LNCaP clone FGC (cell line): Measurements from ENCODE around the gene FRAT2.
A peak's percentile ranks its signal among the peaks of the same experiment; 100 is the strongest.
"Not testable (repeated sequence)": the region's sequence is repeated elsewhere in the genome, so short reads cannot be mapped to it uniquely, and the experiment has no call there.

Experiments
- DNase-seq: peaks from one replicate; pipeline ENCODE4 v3.0.0-alpha.2; 2011; ENCODE audit warnings: low read depth
- H3K4me3 ChIP-seq: 2 replicates; pipeline ENCODE4 v1.5.1; 2011; ENCODE audit warnings: mild to moderate bottlenecking, low read depth, low read length, control low read depth
- TF ChIP-seq, protein P1 (sequence below): IDR thresholded peaks from 2 replicates; pipeline ENCODE4 v1.5.1; 2012; ENCODE audit warnings: mild to moderate bottlenecking; ENCODE audit not compliant: control insufficient read depth, insufficient read depth; ENCODE audit errors: extremely low read depth

The FRAT2 gene

DNA sequence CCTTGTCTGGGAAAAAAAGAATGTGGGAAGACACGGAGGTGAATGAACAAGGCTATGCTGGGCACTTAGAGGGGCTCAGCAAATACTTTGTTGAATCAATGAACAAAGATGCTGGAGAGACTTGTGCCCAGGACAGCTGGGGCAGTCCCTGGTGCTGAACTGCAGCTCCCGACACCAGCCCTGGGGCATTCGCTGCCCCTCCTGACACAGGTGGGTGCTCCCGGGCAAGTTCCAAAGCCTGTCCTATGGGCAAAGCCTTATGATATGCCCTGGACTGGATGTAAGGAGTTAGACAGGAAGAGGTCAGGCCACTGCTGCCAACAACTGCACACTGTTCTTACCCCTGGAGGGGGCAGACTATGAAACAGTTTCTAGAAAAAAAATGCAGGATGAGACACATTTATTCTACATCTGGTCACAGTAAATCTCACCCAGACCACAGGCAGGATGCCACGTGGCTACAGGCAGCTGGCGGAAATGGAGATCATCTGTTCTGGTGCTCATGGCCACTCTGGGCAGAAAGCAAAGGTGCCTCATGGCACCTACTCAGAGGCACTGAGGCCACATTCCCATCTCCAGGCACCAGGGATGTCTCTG is 21.9 kb upstream of the FRAT2 start:
- no peak for DNase-seq
- no peak overlapping the region for H3K4me3 ChIP-seq
- TF ChIP-seq, protein P1, sequence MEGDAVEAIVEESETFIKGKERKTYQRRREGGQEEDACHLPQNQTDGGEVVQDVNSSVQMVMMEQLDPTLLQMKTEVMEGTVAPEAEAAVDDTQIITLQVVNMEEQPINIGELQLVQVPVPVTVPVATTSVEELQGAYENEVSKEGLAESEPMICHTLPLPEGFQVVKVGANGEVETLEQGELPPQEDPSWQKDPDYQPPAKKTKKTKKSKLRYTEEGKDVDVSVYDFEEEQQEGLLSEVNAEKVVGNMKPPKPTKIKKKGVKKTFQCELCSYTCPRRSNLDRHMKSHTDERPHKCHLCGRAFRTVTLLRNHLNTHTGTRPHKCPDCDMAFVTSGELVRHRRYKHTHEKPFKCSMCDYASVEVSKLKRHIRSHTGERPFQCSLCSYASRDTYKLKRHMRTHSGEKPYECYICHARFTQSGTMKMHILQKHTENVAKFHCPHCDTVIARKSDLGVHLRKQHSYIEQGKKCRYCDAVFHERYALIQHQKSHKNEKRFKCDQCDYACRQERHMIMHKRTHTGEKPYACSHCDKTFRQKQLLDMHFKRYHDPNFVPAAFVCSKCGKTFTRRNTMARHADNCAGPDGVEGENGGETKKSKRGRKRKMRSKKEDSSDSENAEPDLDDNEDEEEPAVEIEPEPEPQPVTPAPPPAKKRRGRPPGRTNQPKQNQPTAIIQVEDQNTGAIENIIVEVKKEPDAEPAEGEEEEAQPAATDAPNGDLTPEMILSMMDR: no peak

DNA sequence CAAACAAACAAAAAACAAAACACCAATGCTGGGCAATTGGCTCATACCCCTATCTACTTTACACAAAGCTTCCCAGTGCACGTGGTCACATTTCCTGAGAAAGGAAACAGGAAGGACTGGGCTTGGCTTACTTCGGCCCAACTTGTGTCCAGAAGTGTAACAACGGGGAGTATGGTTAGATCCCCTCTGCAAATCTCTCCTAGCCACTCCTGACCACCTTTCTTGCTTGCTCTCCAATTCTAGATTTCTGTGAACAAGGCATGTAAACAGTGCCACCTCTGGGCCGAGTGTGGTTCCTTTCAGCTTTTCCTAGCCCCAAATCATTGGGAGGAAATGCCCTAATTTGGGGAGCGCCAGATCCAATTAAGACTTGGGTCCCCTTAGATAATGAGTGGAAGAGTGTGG is 21.0 kb upstream of the FRAT2 start:
- TF ChIP-seq, protein P1: peak; percentile 59
- H3K4me3 ChIP-seq: no peak overlapping the region
- no peak for DNase-seq

DNA sequence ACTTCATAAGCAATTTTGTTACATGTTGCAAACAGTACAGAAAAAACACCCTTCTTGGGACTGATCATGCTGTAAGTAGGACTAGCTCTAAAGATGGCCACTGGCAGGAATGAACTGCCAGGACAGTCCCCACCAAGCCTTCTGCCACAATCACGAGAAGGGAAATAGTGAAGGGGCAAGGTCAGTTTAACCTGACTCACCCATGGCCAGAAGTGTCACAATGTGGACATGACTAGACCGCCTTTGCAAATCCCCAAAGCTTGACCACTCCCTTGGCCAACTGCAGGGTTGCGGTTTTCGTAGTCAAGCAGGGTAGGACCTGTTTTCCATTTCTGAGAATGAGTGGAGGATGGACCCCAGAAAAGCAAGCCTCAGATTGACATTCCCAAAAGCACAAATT is 19.4 kb upstream of the FRAT2 start:
- no peak for DNase-seq
- TF ChIP-seq, protein P1: no peak

DNA sequence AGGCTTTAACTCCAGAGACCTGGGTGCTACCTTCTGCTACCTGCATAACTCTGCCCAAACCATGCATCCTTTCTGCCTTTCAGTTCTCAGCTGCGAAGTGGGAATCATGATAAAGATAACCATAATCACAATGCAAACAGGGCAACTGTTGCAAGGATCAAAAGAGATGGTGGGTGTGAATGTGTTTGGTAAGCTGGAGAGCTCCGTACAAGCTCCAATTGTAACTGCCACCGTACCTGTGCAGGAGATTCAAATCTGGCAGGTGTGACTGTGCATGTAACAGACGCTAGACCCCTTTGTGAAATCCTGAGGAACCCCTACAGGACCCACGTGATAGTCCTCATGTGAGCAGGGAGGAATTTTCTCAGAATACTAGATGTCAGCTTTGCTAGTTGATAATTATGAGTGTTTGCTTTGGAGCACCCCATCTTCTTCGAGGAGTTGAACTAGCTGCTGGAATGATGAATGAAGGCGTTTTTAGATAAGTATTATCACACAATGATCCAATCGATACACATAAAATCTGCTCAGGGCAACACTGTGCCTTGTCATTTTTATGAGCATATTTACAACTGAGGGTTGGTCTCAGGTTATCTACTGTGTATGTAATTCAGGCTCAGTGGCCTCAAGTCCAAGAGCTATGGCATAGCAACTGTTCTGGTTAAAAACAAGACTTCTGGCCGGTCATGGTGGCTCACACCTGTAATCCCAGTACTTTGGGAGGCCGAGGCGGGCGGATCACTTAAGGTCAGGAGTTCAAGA is 15.4 kb upstream of the FRAT2 start:
- no peak overlapping the region for H3K4me3 ChIP-seq
- TF ChIP-seq, protein P1: no peak
- no peak for DNase-seq

More for the DNA sequence above, 19.4 kb upstream of the FRAT2 start:
- no peak overlapping the region for H3K4me3 ChIP-seq

DNA sequence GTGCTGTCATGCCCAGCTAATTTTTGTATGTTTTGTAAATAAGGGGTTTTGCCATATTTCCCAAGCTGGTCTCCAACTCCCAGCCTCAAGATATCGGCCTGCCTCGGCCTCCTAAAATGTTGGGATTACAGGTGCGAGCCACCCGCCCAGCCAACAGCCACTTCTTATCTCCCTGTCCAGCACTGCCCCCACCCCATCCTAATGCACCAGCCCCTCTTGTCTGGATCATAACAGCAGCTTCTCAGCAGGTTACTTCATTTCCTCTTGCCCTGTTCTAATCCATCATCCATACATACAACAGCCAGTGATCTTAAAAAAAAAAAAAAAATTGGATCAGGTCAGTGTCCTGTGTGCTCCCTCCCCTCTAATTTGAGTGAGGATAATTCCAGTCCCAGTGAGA is 12.8 kb upstream of the FRAT2 start:
- H3K4me3 ChIP-seq: no peak overlapping the region
- DNase-seq: no peak
- TF ChIP-seq, protein P1: no peak

DNA sequence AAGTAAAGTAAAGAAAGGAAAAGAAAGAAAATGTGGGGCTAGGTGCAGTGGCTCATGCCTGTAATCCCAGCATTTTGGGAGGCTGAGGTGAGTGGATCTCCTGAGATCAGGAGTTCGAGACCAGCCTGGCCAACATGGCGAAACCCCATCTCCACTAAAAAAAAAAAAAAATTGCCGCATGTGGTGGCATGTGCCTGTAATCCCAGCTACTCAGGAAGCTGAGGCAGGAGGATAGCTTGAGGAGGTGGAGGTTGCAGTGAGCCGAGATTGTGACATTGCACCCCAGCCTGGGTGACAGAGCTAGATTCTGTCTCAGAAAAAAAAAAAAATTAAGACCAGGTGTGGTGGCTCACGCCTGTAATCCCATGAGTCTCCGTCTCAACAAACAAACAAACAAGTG is 9.1 kb upstream of the FRAT2 start:
- not testable (repeated sequence) for DNase-seq, H3K4me3 ChIP-seq

DNA sequence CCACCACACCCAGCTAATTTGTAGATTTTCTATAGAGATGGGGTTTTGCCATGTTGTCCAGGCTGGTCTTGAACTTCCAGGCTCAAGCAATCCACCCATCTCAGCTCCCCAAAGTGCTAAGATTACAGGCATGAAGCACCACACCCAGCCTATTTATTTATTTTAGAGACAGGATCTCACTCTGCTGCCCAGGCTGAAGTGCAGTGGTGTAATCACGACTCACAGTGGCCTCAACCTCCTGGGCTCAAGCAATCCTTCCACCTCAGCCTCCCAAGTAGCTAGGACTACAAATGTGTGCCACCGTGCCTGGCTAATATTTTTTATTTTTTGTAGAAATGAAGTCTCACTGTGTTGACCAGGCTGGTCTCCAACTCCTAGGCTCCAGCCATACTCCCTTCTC is 6.9 kb upstream of the FRAT2 start:
- TF ChIP-seq, protein P1: no peak
- H3K4me3 ChIP-seq: no peak overlapping the region
- DNase-seq: no peak
